NCI-H2107 treated with DMSO at 0.1 percent for 48 hours (cell line): Measurements from ENCODE around the gene DCUN1D4.
"Not testable (repeated sequence)": the region's sequence is repeated elsewhere in the genome, so short reads cannot be mapped to it uniquely, and the experiment has no call there.

Experiments used
- DNase-seq: peaks from one replicate; lab custom pipeline; 2025; ENCODE audit not compliant: unreplicated experiment; lab: John Stamatoyannopoulos, UW

DCUN1D4 gene

DNA sequence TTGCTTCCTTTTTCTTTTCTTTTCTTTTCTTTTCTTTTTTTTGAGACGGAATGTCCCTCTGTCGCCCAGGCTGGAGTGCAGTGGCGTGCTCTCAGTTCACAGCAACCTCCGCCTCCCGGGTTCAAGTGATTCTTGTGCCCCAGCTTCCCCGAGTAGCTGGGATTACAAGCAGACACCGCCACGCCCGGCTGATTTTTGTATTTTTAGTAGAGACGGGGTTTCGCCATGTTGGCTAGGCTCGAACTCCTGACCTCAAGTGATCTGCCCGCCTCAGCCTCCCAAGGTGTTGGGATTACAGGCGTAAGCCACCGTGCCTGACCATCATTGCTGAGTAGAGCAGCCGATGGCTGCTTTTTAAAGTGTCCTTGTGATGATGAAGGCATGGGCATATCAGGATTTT, 50.4 kb downstream of the DCUN1D4 start:
- DNase-seq, result not testable (repeated sequence)

DNA sequence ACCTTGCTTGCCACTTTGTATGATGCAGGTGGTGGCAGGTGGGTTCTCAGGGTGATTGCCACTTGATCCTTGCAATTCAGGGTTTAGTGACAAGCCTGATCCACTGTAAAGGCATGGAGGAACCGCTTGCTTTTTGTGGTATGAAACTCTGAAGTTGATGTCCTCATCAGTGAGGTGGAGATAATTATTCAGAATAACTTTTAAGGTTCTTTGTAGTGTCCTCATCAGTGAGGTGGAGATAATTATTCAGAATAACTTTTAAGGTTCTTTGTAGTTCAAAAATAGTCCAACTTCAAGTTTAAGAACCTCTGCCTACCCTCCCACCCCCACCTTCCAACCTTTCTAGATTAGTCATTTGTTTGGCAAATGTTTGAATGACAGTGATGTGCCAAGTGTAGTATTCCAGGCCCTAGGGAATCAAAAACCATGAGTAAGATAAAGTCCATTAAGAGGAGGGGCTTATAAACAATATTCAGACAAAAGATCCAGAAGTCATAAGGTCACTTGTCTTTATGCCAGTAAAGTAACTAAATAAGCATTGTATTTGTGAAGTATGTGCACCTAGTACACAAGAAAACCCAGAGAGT, 51.2 kb downstream of the DCUN1D4 start:
- no peak for DNase-seq

DNA sequence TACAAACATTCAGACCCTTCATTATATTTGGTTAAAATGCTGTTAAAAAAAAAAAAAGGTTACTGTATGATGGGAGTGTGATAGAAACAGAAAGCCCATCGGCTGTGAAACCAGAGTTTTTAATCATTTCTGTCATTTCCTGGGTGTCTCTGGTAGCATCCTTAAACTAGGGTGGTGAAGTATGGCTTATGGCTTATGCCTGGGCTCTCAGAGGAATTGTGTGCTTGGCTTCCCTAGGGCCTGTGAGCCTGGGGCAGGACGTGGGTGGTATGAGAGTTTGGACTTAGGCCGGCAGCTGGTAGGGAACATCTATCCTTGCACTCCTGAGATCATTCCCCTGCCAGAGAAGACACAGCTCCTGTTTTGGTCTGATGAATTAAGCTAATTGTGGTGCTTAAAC, 52.2 kb downstream of the DCUN1D4 start:
- no peak for DNase-seq

GRCh38 chr4:51895816-51896408, 53.0 kb downstream of the DCUN1D4 start:
- peak; percentile 1 for DNase-seq

GRCh38 chr4:51901363-51901762, 58.4 kb downstream of the DCUN1D4 start:
- no peak for DNase-seq

- DNase-seq, result no peak
Measured at GRCh38 chr4:51906167-51906958, 63.4 kb downstream of the DCUN1D4 start.

DNA sequence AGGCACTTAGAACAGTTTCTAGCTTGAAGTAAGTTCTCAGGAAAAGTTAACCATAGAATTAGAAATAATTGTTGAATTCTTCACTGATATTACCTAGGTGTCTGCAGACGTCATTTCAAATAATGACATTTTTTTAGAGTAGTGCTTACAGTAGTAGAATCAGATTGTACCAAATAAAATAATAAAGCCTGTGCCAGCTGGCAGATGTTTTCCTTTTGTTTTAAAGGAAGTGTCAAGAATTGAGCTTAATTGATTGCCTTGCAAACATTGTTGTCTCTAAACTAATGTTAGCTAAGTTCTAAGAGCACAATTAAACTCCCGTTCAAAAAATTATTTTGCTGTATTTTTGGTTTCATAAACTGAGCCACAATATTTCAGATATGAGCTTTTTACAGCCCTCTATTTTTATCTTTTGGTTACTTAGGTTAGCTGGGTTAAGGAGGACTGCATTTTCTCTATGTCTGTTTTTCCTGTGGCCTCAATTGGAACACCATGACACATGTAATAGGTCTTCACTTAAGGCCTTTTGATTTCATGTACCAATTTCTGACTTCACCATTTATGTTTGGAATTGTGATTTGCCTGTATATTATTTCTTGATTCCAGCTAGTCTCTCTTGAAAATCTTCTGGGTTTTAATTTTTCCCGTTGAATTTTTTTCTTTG, 64.2 kb downstream of the DCUN1D4 start:
- DNase-seq, result no peak

DNA sequence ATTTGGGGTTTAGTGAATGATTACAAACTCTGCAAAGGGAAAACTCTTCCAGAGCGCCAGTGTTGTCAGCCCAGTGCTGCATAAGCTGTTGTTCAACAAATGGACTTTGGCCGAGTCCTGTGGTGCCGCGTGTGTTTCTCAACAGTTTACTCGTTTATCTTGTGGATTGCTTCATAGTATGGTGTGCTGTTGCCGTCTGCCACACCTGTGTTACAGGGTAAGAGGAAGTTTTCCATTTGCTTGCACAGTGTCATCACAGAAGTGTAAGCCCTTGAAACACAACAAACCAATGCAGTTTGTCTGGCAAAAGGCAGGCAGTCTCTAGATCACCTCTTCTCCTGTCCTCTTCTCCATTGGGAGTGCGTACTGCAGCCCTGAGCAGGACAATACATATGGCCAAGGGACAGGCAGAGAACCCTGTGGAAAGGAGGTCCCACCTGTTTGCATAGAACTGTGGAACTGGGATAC, 66.3 kb downstream of the DCUN1D4 start:
- no peak for DNase-seq

DNA sequence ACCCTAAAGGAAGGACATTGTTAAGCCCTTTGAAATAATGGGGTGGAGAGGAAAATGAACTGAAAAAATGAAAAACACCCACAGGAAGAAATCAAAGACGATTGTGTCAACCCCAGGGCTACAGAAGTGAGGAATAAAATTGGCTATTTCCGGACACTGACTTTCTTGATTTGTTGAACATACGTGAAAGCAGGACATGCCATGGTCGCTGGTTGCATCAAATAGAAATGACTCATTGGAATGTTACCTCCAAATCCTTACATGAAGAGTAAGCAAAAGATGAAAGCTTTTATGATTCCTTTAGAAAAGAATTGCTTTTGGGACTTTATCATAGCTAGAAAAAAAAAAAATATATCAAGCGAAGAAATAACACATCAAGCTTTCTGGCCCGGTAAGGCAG, 75.3 kb downstream of the DCUN1D4 start:
- no peak for DNase-seq

- DNase-seq, result no peak
Measured at GRCh38 chr4:51923343-51923742, 80.4 kb downstream of the DCUN1D4 start.

DNA sequence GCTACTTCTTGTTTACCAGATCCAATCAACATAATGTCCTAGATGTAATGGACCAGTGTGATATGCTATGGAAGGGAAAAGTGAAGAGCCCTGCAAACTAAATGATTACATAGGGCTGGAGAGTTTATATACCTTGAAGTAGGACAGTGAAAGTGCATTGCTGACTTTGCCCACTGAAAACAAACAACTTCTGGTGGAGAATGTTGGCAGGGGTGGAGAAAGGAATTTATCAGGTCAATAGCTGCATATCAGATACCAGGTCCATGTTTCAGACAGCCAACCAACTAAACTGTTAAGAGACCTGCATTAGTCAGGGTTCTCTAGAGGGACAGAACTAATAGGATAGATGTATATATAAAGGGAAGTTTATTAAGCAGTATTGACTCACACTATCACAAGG, 82.4 kb downstream of the DCUN1D4 start:
- no peak for DNase-seq

- DNase-seq, result no peak
Measured at GRCh38 chr4:51930557-51930956, 87.6 kb downstream of the DCUN1D4 start.

DNA sequence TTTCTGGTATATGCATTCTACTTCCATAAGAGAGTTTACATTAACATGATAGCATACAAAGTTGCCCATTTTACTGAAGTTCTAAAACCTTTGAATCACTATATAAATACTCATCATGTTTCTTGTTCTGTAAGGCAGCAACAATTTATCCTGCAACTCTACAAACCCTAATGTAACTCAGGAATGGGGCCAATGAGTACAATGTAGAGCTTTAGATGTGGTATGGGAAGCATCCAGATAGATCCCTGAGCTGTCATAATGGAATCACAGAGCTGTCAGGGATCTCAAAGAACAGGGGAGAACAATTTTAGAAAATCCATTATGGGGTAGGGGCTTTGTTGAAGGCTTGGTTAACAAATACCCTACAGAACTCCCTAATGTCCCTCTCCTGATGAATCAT, 88.5 kb downstream of the DCUN1D4 start:
- DNase-seq, result no peak

DNA sequence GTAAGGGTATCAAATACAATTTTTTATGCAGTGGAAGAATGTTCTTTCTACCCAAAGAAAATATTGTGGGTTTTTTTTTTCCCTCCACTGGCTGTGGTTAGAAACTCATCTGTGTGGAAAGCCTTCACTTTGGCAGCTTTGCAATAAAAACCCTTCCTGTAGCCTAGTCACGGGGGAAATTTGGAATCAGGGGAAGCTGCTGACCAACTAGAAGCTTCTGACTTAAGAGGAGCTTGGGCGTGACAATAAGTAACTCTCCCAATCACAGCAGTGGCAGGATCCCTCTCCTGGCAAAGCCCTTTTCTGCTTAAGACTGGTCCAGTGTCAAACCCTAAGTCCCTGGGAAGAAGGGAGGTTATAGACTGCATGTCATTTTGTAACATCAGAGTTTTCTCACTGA, 89.3 kb downstream of the DCUN1D4 start:
- DNase-seq, result no peak

DNA sequence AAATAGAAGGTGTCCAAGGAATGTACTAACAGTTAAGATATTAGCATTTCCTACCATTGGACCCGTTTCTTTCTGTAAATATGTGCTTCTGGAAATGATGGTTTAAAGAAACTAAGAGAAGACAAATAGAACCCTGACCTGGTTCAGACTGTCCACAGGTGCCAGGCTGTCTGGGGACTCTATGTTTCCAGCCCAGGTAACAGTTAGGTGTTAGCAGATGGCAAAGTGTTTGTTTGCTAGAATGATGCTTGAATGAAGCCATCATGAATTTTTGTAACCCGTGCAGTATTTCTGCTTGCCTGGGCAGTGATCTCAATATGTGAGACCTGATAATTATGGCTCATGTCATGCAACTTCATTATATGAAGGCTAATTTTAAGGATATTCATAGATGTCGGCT, 89.7 kb downstream of the DCUN1D4 start:
- no peak for DNase-seq

- DNase-seq, result not testable (repeated sequence)
Measured at GRCh38 chr4:51940460-51940859, 97.5 kb downstream of the DCUN1D4 start.

- no peak for DNase-seq
Measured at GRCh38 chr4:51942108-51942832, 99.3 kb downstream of the DCUN1D4 start.

DNA sequence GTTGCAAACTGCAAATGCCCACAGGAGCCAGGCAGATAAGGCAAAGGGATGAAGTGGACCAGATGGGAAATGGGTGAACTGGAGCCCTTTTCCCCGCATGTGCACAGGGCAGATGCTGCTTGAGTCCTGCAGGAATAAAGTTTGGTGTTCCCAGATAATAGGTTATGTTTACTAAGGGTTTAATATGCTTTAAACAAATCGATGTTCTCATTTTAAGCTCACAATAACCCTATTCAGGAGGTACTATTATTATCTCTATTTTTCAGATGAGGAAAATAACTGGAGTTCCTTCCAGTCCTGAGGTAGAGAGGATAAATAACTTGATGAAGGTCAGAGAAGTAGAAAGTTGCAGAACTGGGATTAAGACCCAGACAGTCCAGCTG, 99.9 kb downstream of the DCUN1D4 start:
- no peak for DNase-seq

DNA sequence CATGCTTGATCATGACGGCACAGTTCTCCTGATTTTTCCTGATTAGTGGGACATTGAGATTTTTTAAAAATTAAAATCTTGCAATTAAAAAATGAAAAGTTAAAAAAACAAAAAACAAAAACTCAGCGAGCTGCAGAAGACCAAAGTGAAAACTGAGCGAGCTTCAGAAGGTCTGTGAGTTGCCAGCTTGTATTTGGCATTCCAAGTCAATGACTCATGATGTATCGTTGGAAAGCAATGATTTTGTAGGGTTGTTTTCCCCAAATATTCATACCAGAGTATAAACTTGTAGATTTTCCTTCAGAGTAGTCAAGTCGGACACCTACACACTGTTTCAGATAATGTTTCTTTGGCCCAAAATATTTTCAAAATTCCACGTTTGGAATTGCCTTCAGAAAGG, 100.3 kb downstream of the DCUN1D4 start:
- DNase-seq, result no peak

- DNase-seq, result no peak
Measured at GRCh38 chr4:51958199-51958968, 115.4 kb downstream of the DCUN1D4 start.
